ENCODE results near the gene CHRNA7. TPM values are rescaled to one million over a fixed set of nuclear protein-coding genes. Genes with fewer than 3 reads are reported as not detected.

Gene CHRNA7
- total RNA-seq, 1 experiment from 2014 or later = 7.8 TPM

DNA sequence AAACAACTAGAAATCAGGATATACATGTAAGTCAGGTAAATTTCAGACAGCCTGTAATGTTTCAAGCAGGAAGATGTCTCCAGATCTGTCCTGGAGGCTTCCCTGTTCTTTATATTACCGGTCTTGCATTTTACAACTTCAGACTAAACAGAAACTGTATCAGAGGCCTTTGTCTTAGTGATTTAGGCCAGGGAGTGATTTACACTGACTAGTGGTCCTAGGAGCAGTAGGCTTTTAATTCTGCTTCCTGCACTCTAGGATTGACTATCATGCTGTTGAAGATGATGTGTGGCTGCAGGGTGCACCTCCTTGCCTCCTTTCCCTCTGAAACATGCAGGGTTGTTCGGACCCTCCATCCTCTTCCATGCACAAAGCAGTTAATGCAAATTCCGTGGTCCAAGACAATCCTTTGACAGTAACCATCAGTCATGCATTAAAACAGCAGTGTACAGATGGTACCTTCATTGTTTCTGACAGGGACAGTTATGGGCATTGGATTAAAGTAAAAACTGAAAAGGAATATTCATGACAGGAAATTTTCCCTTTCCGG is 27.6 kb downstream of the CHRNA7 start (continued):
- TF ChIP-seq ELF4 (CRISPR knock-in tag; IDR thresholded peaks at IDR 0.05; ENCODE audit: low read depth) (no peak), ESRRA (CRISPR knock-in tag; IDR thresholded peaks at IDR 0.05; ENCODE audit: borderline replicate concordance) (no peak), ZNF425 (CRISPR knock-in tag; conservative IDR thresholded peaks at IDR 0.05) (no peak), MYBL2 (CRISPR knock-in tag; IDR thresholded peaks at IDR 0.05) (no peak), ZNF219 (CRISPR knock-in tag; IDR thresholded peaks at IDR 0.05; ENCODE audit: borderline replicate concordance) (no peak), HMGA2 (CRISPR knock-in tag; IDR thresholded peaks at IDR 0.05) (no peak), SMAD4 (CRISPR knock-in tag; IDR thresholded peaks at IDR 0.05) (no peak), GABPB1 (CRISPR knock-in tag; IDR thresholded peaks at IDR 0.05) (no peak), TP53 (CRISPR knock-in tag; IDR thresholded peaks at IDR 0.05) (no peak)
- TF ChIP-seq, protein P1, sequence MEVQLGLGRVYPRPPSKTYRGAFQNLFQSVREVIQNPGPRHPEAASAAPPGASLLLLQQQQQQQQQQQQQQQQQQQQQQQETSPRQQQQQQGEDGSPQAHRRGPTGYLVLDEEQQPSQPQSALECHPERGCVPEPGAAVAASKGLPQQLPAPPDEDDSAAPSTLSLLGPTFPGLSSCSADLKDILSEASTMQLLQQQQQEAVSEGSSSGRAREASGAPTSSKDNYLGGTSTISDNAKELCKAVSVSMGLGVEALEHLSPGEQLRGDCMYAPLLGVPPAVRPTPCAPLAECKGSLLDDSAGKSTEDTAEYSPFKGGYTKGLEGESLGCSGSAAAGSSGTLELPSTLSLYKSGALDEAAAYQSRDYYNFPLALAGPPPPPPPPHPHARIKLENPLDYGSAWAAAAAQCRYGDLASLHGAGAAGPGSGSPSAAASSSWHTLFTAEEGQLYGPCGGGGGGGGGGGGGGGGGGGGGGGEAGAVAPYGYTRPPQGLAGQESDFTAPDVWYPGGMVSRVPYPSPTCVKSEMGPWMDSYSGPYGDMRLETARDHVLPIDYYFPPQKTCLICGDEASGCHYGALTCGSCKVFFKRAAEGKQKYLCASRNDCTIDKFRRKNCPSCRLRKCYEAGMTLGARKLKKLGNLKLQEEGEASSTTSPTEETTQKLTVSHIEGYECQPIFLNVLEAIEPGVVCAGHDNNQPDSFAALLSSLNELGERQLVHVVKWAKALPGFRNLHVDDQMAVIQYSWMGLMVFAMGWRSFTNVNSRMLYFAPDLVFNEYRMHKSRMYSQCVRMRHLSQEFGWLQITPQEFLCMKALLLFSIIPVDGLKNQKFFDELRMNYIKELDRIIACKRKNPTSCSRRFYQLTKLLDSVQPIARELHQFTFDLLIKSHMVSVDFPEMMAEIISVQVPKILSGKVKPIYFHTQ (CRISPR knock-in tag; IDR thresholded peaks at IDR 0.05) = no peak

GRCh38 chr15:32060706-32061105 is 30.4 kb downstream of the CHRNA7 start:
- DNase-seq (ENCODE audit: low spot score) = no peak
- Mint-ChIP-seq H3K4me3 (no peak overlapping the region), H3K27ac (no peak overlapping the region), H3K27me3 (ENCODE audit: low read depth) (no peaks in the 10 kb centered on the region), H3K4me1 (peaks cover 8% of the 10 kb centered on the region; the same call in 1 of the 2 replicates), H3K36me3 (peaks cover 16% of the 10 kb centered on the region), H3K9me3 (peaks cover 34% of the 10 kb centered on the region)
- POLR2A ChIA-PET = no interaction called here
- CTCF ChIA-PET = no interaction called here
- TF ChIP-seq MXD4 (CRISPR knock-in tag; IDR thresholded peaks at IDR 0.05; ENCODE audit: borderline replicate concordance) = no peak
- no peak for TF ChIP-seq ESRRA (CRISPR knock-in tag; IDR thresholded peaks at IDR 0.05; ENCODE audit: borderline replicate concordance)
- TF ChIP-seq, protein P2, sequence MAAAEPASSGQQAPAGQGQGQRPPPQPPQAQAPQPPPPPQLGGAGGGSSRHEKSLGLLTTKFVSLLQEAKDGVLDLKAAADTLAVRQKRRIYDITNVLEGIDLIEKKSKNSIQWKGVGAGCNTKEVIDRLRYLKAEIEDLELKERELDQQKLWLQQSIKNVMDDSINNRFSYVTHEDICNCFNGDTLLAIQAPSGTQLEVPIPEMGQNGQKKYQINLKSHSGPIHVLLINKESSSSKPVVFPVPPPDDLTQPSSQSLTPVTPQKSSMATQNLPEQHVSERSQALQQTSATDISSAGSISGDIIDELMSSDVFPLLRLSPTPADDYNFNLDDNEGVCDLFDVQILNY (CRISPR knock-in tag; IDR thresholded peaks at IDR 0.05) = no peak
- TF ChIP-seq, protein P3, sequence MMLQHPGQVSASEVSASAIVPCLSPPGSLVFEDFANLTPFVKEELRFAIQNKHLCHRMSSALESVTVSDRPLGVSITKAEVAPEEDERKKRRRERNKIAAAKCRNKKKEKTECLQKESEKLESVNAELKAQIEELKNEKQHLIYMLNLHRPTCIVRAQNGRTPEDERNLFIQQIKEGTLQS (CRISPR knock-in tag; conservative IDR thresholded peaks at IDR 0.05) = no peak
- TF ChIP-seq ZNF416 (CRISPR knock-in tag; IDR thresholded peaks at IDR 0.05) = no peak
- ATAC-seq = no peak

- CTCF ChIA-PET = interaction anchor here (1.5 kb wide), 1 partner anchor 38 kb away, joined by 3 read pairs; no protein-coding TSS in a partner anchor
- Mint-ChIP-seq H3K27ac (no peak overlapping the region), H3K4me1 (peaks cover 3% of the 10 kb centered on the region; the same call in 1 of the 2 replicates), H3K9me3 (peaks cover 74% of the 10 kb centered on the region), H3K4me3 (no peak overlapping the region), H3K36me3 (peaks cover 60% of the 10 kb centered on the region), H3K27me3 (ENCODE audit: low read depth) (0 out of 2 replicates have a peak, but pooled peaks cover 2% of the 10 kb centered on the region)
- DNase-seq (ENCODE audit: low spot score) = no peak
- POLR2A ChIA-PET = no interaction called here
- TF ChIP-seq ZNF317 (CRISPR knock-in tag; IDR thresholded peaks at IDR 0.05; ENCODE audit: borderline replicate concordance, low read depth) (peak; percentile 97), ZNF138 (CRISPR knock-in tag; conservative IDR thresholded peaks at IDR 0.05) (no peak)
- ATAC-seq = no peak
Observed at GRCh38 chr15:32067115-32067514, 36.8 kb downstream of the CHRNA7 start.
